Mucosa of gallbladder (tissue), 1 donor: ENCODE measurements around the gene KLF11. TPM values are rescaled to one million over a fixed set of nuclear protein-coding genes. Genes with fewer than 3 reads are reported as not detected.

Experiments
- DNase-seq: peaks from one replicate; pipeline ENCODE4 v3.0.0-alpha.2; 2020; ENCODE audit warnings: low spot score
- total RNA-seq: library from RNA; stranded (reverse); gene quantifications from one replicate; pipeline ENCODE4 v1.2.1, GENCODE V29; 2021
- donor health status: DM: no; HTN: no; CAD: no.

KLF11 gene
- total RNA-seq = 22.8 TPM

- peak; percentile 91 for DNase-seq
These were observed at the start of gene KLF11 for GRCh38 chr2:10043256-10043905. TSS of gene KLF11 (plus strand) at chr2:10043550. CDS start at chr2:10043717, 167 bp downstream.

GRCh38 chr2:9994462-9994861 is 48.9 kb upstream of the KLF11 start:
- no peak for DNase-seq

GRCh38 chr2:9995059-9995458 is 48.3 kb upstream of the KLF11 start:
- DNase-seq = no peak

GRCh38 chr2:9996321-9996720 is 47.0 kb upstream of the KLF11 start:
- no peak for DNase-seq

- no peak for DNase-seq
These were observed 45.4 kb upstream of the KLF11 start for GRCh38 chr2:9997936-9998335.

GRCh38 chr2:9998916-9999654 is 44.3 kb upstream of the KLF11 start:
- no peak for DNase-seq

DNA sequence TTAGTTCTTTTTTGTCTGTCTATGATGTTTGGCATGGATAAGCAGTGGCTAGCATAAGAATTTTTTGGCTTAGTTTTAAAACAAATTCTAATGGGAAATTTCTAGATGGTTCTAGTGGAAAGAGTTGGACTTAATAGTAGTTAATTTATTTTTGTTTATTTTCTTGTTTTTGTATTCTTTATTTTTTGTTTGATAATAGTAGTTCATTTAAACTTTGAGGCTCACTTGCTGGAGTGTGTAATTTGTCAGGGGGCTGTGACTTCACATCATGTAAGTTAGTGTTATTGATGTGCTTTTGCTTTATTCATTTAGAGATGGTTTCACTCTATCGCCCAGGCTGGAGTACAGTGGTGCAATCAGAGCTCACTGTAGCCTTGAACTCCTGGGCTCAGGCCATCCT is 43.7 kb upstream of the KLF11 start:
- DNase-seq = no peak

GRCh38 chr2:10000541-10000940 is 42.8 kb upstream of the KLF11 start:
- DNase-seq = no peak

DNA sequence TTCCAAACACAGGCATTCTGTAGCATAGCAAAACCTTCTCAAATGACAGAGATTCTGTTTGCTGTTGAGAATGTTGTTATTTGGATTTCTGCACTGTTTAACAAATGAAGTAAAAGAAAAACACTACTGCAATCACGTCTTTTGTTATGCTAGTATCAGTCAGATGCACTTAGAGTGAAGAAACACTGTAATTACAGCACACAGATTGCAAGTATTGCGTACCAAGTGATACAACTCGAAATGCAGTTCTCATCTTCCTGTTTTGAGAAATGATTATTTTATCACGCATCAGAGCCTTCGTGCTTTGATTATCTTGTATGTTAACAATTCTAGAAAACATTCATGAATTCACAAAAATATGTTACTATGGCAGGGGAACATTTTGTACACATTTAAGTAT is 41.8 kb upstream of the KLF11 start:
- DNase-seq = no peak

GRCh38 chr2:10002109-10002508 is 41.2 kb upstream of the KLF11 start:
- no peak for DNase-seq

DNA sequence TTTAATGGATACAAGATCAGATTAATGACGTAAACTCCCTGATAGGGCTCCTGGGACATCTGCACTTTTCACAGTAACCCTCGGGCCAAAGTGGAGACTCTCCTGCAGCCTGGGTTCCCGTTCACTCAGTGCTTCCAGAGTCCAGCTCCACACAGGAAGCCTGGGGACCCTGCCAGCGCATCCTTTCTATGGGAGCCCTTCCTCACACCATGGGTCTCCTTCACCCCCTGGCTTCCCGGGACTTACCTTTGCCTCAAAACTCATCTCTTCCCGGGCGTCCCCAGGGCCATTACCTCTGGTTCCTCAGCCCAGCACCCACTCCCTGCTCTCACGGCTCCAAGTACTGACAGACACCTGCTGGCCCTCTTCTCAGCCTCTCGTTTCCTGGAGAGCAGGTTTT is 40.7 kb upstream of the KLF11 start:
- no peak for DNase-seq

DNA sequence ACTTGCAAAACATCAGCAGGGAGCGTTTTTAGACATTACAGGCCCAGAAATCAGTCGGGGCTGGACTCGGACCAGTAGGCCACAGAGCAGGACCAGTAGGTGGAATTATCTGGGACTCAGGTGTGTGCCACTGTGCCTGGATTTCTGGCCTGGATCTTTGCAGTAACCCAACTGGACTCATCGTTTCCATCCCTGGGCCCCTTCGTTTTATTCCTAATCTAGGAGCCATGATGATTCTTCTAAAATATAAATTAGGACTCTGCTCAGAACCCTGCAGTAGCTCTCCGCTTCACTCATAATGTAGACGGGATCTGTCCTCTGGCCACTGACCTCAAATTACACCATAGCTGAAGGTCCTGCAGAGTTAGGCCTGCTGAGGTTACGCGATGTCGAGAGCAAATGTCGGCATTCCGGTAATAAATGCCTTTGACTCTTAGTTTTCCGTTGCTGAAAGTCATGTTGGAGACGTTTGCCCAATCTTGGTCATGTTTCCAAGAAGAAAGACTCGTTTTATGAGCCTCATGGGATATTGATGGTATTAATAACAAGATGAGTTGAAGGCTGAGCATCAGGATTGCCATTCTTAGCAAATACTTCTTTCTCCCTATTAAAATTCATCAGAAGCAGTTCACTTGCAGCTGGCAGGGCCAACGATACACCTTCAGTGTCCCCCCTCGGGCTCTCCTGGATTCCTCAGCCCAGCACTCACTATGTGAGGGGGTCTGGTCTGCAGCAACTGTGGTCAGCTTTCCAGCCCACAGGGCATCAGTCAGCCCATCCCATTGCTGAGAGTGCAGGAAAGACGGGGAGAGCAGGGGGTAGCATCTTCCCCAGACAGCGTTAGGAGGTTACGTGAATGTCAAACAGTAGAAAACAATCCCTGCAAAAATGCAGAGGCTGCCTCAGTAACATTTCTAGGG is 39.9 kb upstream of the KLF11 start:
- DNase-seq = no peak

GRCh38 chr2:10004401-10004800 is 38.9 kb upstream of the KLF11 start:
- DNase-seq = no peak

DNA sequence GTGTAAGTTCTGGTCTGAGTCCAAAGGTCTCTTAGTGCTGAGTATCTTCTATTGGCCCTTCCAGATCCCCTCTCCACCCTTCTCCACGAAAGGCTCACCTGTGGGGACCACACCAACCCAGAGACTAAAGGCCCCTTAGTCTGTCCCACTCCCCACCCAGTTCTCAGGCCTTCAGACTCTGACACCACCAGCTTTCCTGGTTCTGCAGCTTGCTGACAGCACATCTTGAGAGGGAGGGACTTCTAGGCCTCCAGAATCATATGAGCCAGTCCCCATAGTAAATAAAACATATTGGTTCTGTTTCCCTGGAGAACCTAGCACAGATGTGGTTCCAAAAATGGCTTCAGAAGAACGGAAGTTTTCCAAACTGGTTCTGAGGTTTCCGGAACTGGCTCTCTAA is 38.5 kb upstream of the KLF11 start:
- DNase-seq = no peak

GRCh38 chr2:10005461-10006235 is 37.7 kb upstream of the KLF11 start:
- no peak for DNase-seq

DNA sequence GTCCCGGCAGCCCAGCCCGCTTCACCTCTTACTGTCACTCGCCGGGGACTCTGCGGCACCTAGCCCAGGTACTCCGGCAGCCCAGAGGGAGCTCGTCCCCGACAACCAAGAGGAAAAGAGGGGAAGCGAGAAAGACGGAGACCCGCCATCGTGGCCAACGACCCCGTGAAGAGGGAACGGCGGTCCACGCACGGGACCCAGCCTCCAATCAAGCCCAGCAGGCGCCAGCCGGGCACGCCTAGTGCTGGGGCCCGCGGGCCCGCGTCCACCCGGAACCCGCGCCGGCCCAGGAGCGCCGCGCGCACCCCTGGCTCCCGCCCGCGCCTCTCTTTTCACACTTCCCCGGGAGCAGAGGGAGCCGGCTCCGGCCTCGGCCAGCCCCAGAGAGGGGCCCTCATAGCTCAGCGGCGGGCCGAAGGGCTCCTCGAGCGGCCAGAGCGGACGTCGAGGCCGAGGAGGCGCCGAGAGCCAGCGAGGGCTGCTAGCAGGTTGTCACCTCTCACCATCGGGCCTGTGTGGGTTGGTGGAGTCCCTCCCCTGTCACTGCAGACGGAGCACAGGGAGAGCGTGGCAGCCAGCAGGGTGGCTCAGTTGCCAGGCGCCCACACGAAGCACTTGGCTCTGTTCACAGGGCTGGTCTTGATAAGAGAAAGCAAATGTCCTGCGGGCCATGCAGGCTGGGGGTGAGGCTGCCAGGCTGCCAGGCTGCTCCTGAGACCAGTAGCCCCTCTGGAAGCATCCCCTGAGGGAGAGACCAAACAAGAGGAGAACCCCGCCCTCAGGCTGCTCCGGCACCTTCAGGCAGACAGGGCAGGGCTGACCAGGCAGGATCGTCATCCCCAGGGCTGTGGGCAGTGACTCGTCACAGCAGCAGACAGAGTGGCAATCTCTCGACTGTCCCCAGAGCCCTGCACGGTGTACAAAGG is 36.9 kb upstream of the KLF11 start:
- DNase-seq = no peak

DNA sequence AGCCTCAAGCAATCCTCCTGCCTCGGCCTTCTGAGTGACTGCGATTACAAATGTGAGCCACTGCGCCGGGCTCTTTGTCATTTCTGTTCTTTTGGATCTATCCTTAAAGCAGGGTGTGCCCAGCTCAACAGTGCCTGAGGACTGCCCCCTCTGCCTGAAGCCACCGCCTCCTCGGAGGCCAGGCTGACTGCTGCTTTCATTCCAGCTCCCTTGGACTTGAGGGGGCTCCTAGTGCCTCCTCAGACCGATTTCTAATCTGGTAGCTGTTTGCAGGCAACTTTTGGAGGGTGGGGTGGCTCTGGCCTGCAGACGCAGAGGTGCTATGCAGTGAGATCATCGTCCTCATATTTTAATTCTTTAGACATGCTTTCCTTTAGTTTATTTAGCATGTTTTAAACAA is 35.9 kb upstream of the KLF11 start:
- no peak for DNase-seq

DNA sequence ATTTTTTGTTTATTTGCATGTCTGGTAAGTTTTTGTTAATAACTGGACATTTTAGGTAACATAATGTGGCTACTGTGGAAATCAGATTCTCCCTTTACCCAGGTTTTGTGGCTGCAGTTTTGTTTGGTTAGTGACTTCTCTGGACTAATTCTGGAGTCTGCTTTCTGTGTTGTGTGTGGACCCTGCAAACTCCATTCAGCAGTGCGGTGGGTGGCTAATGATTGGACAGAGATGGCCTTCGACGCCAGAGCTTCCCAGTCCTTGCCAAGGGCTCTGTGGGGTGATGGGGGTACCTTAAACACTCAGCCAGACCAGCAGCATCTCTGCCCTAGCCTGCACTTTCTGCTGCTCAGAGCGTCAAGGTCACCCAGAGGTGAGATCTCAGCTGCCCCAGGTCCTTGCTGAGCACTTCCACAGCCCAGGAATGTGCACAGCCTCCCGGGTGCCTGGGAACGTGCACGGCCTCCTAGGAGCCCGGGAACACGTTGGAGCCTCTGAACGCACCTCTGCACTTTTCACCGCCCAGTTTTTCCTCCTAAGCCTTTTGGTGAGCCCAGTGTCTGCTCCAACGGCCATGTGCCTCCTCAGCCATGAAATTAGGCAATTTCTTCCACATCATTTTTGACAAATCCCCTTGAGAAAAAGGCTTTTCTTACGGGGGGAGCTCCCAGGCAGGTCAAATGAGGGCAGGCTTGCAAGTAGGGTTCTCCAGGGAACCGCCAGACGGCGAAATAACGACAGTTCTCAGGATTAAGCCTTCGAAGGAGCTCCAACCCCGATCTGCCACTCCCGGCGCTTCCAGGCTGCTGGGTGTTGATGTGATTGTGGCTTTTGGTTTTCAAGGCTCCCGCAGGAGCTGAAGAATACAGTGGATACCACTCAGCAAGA is 35.2 kb upstream of the KLF11 start:
- no peak for DNase-seq

GRCh38 chr2:10008809-10009176 is 34.6 kb upstream of the KLF11 start:
- no peak for DNase-seq
